Esophagus muscularis mucosa (tissue), 4 donors: ENCODE results near the gene PCBD1. TPM values are rescaled to one million over a fixed set of nuclear protein-coding genes. Genes with fewer than 3 reads are reported as not detected.

Experiments
- DNase-seq: peaks from one replicate; pipeline ENCODE4 v3.0.0-alpha.2; 2017; ENCODE audit errors: extremely low spot score
- H3K27ac ChIP-seq, 4 donors: fragments of 200-600 bp; sonication (generic); replicated peaks in 1 of 4; 1 replicate in 3 of 4; 2 replicates in 1 of 4; pipeline ENCODE4 v1.5.1; 2016 to 2019; ENCODE audit warnings: mild to moderate bottlenecking in 1 of 4
- H3K27me3 ChIP-seq, 4 donors: fragments of 200-600 bp; sonication (generic); one replicate each; pipeline versions ENCODE4 v1.5.1 to v1.6.0; 2016 to 2019
- H3K36me3 ChIP-seq, 4 donors: fragments of 200-600 bp; sonication (generic); one replicate each; pipeline ENCODE4 v1.5.1; 2016 to 2019
- H3K4me1 ChIP-seq, 4 donors: fragments of 200-600 bp; sonication (generic); one replicate each; pipeline ENCODE4 v1.5.1; 2016 to 2019
- H3K4me3 ChIP-seq, 4 donors: fragments of 200-600 bp; sonication (generic); 1 replicate in 2 of 4; 2 replicates in 2 of 4; pipeline ENCODE4 v1.5.1; 2016 to 2019; ENCODE audit warnings: mild to moderate bottlenecking in 4 of 4, moderate library complexity in 1 of 4
- H3K9me3 ChIP-seq, 4 donors: fragments of 200-600 bp; sonication (generic); 1 replicate in 3 of 4; 2 replicates in 1 of 4; pipeline ENCODE4 v1.5.1; 2016 to 2019
- EP300 ChIP-seq: sonication (generic); formaldehyde crosslinking; IDR thresholded peaks from one replicate; pipeline ENCODE4 v1.6.1; 2017; ENCODE audit warnings: antibody characterized with exemption
- POLR2A ChIP-seq: fragments of 450-650 bp; IDR thresholded peaks from one replicate; pipeline ENCODE4 v1.6.1; 2017; ENCODE audit warnings: antibody characterized with exemption, moderate library complexity, mild to moderate bottlenecking, low read depth
- POLR2AphosphoS5 ChIP-seq, 2 donors: sonication (generic); formaldehyde crosslinking; IDR thresholded peaks; one replicate each; pipeline ENCODE4 v1.6.1; 2017; ENCODE audit warnings: antibody characterized with exemption in 2 of 2
- WGBS: methylation state at CpG from one replicate; pipeline ENCODE4 v1.1.5; 2018; 5-methylcytosine and 5-hydroxymethylcytosine counted together
- intact Hi-C: fragments of 100-400 bp; cut with DNase I; formaldehyde crosslinking; loops from one replicate; pipeline ENCODE4 v1.15.1; 2023
- total RNA-seq, 4 donors: library from RNA; depleted of rRNA; stranded (reverse); fragments of >200 nt; gene quantifications; one replicate each; pipeline versions ENCODE4 v1.1.0 to v1.2.1, GENCODE V29; 2016
- TF ChIP-seq, protein P1 (sequence below), 3 experiments: fragments of 200-600 bp in 2 of 3; fragments of 450-650 bp in 1 of 3; sonication (generic) in 2 of 3; IDR thresholded peaks; one replicate each; pipeline ENCODE4 v1.5.1; 2017 to 2019; ENCODE audit warnings: antibody characterized with exemption in 3 of 3, mild to moderate bottlenecking in 2 of 3, moderate library complexity in 1 of 3

The PCBD1 gene
- total RNA-seq, 4 donors from 2014 or later = 56.1 to 112 (median 80.8) TPM

DNA sequence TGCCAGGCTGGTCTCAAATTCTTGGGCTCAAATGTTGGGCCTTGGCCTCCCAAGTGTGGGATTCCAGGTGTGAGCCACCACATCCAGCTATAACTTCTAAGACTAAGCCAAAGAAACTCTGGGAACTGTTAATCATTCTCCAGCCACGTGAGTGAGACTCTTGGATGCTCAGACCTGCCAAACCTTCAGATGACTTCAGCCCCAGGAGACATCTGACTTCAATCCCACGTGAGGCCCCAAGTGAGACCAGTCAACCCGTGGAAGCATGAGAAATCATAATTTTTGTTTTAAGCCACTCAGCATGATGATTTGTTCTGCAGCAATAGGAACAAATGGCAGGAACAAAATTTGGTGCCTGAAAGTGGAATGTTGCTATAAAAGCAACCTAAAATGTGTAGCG lies 4.3 kb upstream of the PCBD1 start:
- no peak for DNase-seq
- TF ChIP-seq EP300 = no peak
- TF ChIP-seq POLR2AphosphoS5 (IDR thresholded peaks at IDR 0.05) = no peak
- TF ChIP-seq, protein P1, sequence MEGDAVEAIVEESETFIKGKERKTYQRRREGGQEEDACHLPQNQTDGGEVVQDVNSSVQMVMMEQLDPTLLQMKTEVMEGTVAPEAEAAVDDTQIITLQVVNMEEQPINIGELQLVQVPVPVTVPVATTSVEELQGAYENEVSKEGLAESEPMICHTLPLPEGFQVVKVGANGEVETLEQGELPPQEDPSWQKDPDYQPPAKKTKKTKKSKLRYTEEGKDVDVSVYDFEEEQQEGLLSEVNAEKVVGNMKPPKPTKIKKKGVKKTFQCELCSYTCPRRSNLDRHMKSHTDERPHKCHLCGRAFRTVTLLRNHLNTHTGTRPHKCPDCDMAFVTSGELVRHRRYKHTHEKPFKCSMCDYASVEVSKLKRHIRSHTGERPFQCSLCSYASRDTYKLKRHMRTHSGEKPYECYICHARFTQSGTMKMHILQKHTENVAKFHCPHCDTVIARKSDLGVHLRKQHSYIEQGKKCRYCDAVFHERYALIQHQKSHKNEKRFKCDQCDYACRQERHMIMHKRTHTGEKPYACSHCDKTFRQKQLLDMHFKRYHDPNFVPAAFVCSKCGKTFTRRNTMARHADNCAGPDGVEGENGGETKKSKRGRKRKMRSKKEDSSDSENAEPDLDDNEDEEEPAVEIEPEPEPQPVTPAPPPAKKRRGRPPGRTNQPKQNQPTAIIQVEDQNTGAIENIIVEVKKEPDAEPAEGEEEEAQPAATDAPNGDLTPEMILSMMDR (IDR thresholded peaks at IDR 0.05) = no peak
- no peak for TF ChIP-seq POLR2A
- H3K9me3 ChIP-seq = no peaks in the 10 kb centered on the region
- H3K4me3 ChIP-seq = no peak overlapping the region
- WGBS = 83% methylated on average over 4 of the region's 4 CpGs
- intact Hi-C loops = no loop called here
- H3K4me1 ChIP-seq = peaks cover 7 to 15% (median 14%) of the 10 kb centered on the region in 4 donors
- H3K36me3 ChIP-seq = no peaks in the 10 kb centered on the region
- H3K27me3 ChIP-seq = no peaks in the 10 kb centered on the region
- H3K27ac ChIP-seq = no peak overlapping the region

DNA sequence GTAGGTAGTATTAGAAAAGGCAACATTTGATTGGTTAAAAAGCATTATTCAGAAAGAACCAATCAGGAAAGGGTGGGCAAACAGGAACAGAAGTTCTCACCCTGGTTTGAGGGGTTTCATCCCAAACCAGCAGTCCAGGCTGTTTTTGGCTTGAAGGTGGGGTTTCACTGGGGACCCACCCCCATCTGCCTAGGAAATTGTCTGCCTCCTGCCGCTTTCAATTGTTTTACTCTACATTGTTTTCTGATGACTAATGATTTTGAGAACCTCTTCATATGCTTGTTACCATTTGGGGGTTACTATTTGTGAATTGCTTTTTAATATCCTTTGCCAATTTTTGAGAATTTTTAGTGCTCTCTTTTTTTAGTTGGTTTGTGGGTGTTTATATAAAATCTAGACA lies 3.3 kb upstream of the PCBD1 start:
- Histone ChIP-seq H3K36me3 (no peaks in the 10 kb centered on the region), H3K4me1 (peaks cover 17 to 24% (median 22%) of the 10 kb centered on the region in 4 donors), H3K9me3 (no peaks in the 10 kb centered on the region), H3K4me3 (no peak overlapping the region), H3K27ac (no peak overlapping the region), H3K27me3 (no peaks in the 10 kb centered on the region)
- DNase-seq = no peak
- no peak for TF ChIP-seq POLR2AphosphoS5 (IDR thresholded peaks at IDR 0.05)
- no peak for TF ChIP-seq EP300
- TF ChIP-seq POLR2A = no peak
- TF ChIP-seq, protein P1 (IDR thresholded peaks at IDR 0.05) = no peak
- 46% methylated on average over 1 of the region's 1 CpG for WGBS
- intact Hi-C loops = no loop called here

GRCh38 chr10:70890917-70891431 lies 2.6 kb upstream of the PCBD1 start:
- intact Hi-C loops = no loop called here
- H3K4me1 ChIP-seq = peaks cover 21 to 30% (median 27%) of the 10 kb centered on the region in 4 donors
- no peaks in the 10 kb centered on the region for H3K36me3 ChIP-seq
- TF ChIP-seq POLR2AphosphoS5 (IDR thresholded peaks at IDR 0.05) (no peak), EP300 (no peak), POLR2A (no peak)
- TF ChIP-seq, protein P1 (IDR thresholded peaks at IDR 0.05) = no peak
- H3K9me3 ChIP-seq = no peaks in the 10 kb centered on the region
- H3K27ac ChIP-seq = no peak overlapping the region
- DNase-seq = no peak
- H3K27me3 ChIP-seq = no peaks in the 10 kb centered on the region
- 83% methylated on average over 7 of the region's 7 CpGs for WGBS
- no peak overlapping the region for H3K4me3 ChIP-seq

GRCh38 chr10:70889291-70889690 lies 926 bp upstream of the PCBD1 start:
- H3K9me3 ChIP-seq = no peaks in the 10 kb centered on the region
- H3K4me3 ChIP-seq = no peak overlapping the region
- H3K27me3 ChIP-seq = no peaks in the 10 kb centered on the region
- peaks cover 21 to 37% (median 33%) of the 10 kb centered on the region in 4 donors for H3K4me1 ChIP-seq
- WGBS = 84% methylated on average over 3 of the region's 3 CpGs
- intact Hi-C loops = no loop called here
- peak overlapping the region in 3 of 4 donors; percentile 95 to 98 (median 97) for H3K27ac ChIP-seq
- H3K36me3 ChIP-seq = peaks cover 2 to 15% (median 11%) of the 10 kb centered on the region in 4 donors
- TF ChIP-seq POLR2AphosphoS5 (IDR thresholded peaks at IDR 0.05) (no peak), EP300 (no peak), POLR2A (no peak)
- TF ChIP-seq, protein P1 (IDR thresholded peaks at IDR 0.05) = no peak
- no peak for DNase-seq
